Mucosa of rectum (tissue), 2 donors: Measurements from ENCODE around the gene TRMT2B.

Experiments used
- H3K27ac ChIP-seq, 2 donors: one replicate each; pipeline ENCODE4 v1.7.0; 2013; ENCODE audit warnings: inconsistent platforms in 2 of 2, low read depth in 2 of 2, low read length in 2 of 2
- H3K27me3 ChIP-seq, 2 donors: one replicate each; pipeline ENCODE4 v1.7.0; 2013; ENCODE audit warnings: low read length in 2 of 2; ENCODE audit not compliant: control insufficient read depth in 2 of 2, insufficient read depth in 2 of 2
- H3K36me3 ChIP-seq, 2 donors: one replicate each; pipeline ENCODE4 v1.7.0; 2013; ENCODE audit warnings: low read length in 2 of 2; ENCODE audit not compliant: control insufficient read depth in 2 of 2, insufficient read depth in 2 of 2
- H3K4me1 ChIP-seq, 2 donors: one replicate each; pipeline ENCODE4 v1.7.0; 2013; ENCODE audit warnings: low read length in 2 of 2, mild to moderate bottlenecking in 1 of 2; ENCODE audit not compliant: control insufficient read depth in 2 of 2, insufficient read depth in 2 of 2
- H3K4me3 ChIP-seq, 2 donors: one replicate each; pipeline ENCODE4 v1.7.0; 2013; ENCODE audit warnings: low read length in 2 of 2
- H3K9ac ChIP-seq, 2 donors: one replicate each; pipeline ENCODE4 v1.7.0; 2013; ENCODE audit warnings: low read length in 2 of 2, low read depth in 1 of 2, mild to moderate bottlenecking in 1 of 2
- H3K9me3 ChIP-seq, 2 donors: one replicate each; pipeline ENCODE4 v1.7.0; 2013; ENCODE audit warnings: low read length in 2 of 2; ENCODE audit not compliant: control insufficient read depth in 2 of 2
- donor health status: healthy.
- donor health status: Normal muscosa, but diverticular disease.

TRMT2B gene

GRCh38 chrX:100976211-100976610 lies 75.7 kb downstream of the TRMT2B start:
- no peak overlapping the region for H3K27ac ChIP-seq
- no peak overlapping the region for H3K9ac ChIP-seq

GRCh38 chrX:100975212-100975611 lies 76.7 kb downstream of the TRMT2B start:
- no peaks in the 10 kb centered on the region for H3K9me3 ChIP-seq
- H3K4me1 ChIP-seq, result no peaks in the 10 kb centered on the region
- no peaks in the 10 kb centered on the region for H3K36me3 ChIP-seq
- H3K27ac ChIP-seq, result no peak overlapping the region
- H3K27me3 ChIP-seq, result no peaks in the 10 kb centered on the region
- no peak overlapping the region for H3K4me3 ChIP-seq
- H3K9ac ChIP-seq, result no peak overlapping the region

More at GRCh38 chrX:100976211-100976610, 75.7 kb downstream of the TRMT2B start:
- H3K27me3 ChIP-seq, result no peaks in the 10 kb centered on the region
- no peaks in the 10 kb centered on the region for H3K4me1 ChIP-seq
- H3K4me3 ChIP-seq, result no peak overlapping the region
- H3K36me3 ChIP-seq, result no peaks in the 10 kb centered on the region
- H3K9me3 ChIP-seq, result no peaks in the 10 kb centered on the region

- no peaks in the 10 kb centered on the region for H3K4me1 ChIP-seq
- H3K4me3 ChIP-seq, result no peak overlapping the region
- H3K9ac ChIP-seq, result no peak overlapping the region
- no peaks in the 10 kb centered on the region for H3K9me3 ChIP-seq
- H3K36me3 ChIP-seq, result no peaks in the 10 kb centered on the region
- H3K27me3 ChIP-seq, result no peaks in the 10 kb centered on the region
- H3K27ac ChIP-seq, result no peak overlapping the region
Measured at GRCh38 chrX:100973411-100973810, 78.5 kb downstream of the TRMT2B start.

GRCh38 chrX:100969936-100970335 lies 82.0 kb downstream of the TRMT2B start:
- Histone ChIP-seq H3K36me3 (no peaks in the 10 kb centered on the region), H3K27ac (no peak overlapping the region), H3K4me1 (no peaks in the 10 kb centered on the region), H3K9me3 (no peaks in the 10 kb centered on the region), H3K27me3 (peaks cover 0 to 5% of the 10 kb centered on the region in 2 donors), H3K4me3 (no peak overlapping the region), H3K9ac (no peak overlapping the region)

- H3K27me3 ChIP-seq, result peaks cover 0 to 5% of the 10 kb centered on the region in 2 donors
- H3K9me3 ChIP-seq, result no peaks in the 10 kb centered on the region
- H3K36me3 ChIP-seq, result no peaks in the 10 kb centered on the region
- no peak within 1 kb of the TSS for H3K27ac ChIP-seq
- no peak within 1 kb of the TSS for H3K9ac ChIP-seq
- H3K4me3 ChIP-seq, result no peak within 1 kb of the TSS
- H3K4me1 ChIP-seq, result no peaks in the 10 kb centered on the region
Measured at GRCh38 chrX:100969408-100969807, 82.5 kb downstream of the TRMT2B start, which contains the start of gene ARL13A. Gene ARL13A (plus strand): TSS chrX:100969708. CDS start chrX:100973690, 3,982 bp downstream.

GRCh38 chrX:100964362-100964761 lies 87.5 kb downstream of the TRMT2B start:
- Histone ChIP-seq H3K9me3 (no peaks in the 10 kb centered on the region), H3K36me3 (no peaks in the 10 kb centered on the region), H3K4me1 (no peaks in the 10 kb centered on the region), H3K9ac (no peak overlapping the region), H3K27ac (no peak overlapping the region), H3K4me3 (no peak overlapping the region), H3K27me3 (peaks cover 0 to 5% of the 10 kb centered on the region in 2 donors)

GRCh38 chrX:100962811-100963210 lies 89.1 kb downstream of the TRMT2B start:
- Histone ChIP-seq H3K4me3 (no peak overlapping the region), H3K9ac (no peak overlapping the region), H3K9me3 (no peaks in the 10 kb centered on the region), H3K4me1 (no peaks in the 10 kb centered on the region), H3K27me3 (peaks cover 0 to 5% of the 10 kb centered on the region in 2 donors), H3K27ac (no peak overlapping the region), H3K36me3 (no peaks in the 10 kb centered on the region)
